ENCODE measurements around the gene ACTBL2. TPM values are rescaled to one million over a fixed set of nuclear protein-coding genes. Genes with fewer than 3 reads are reported as not detected.
A peak's percentile ranks its signal among the peaks of the same experiment; 100 is the strongest.

ACTBL2 gene
- total RNA-seq, 2 donors from 2014 or later: not detected

GRCh38 chr5:57453728-57454127 is 28.9 kb downstream of the ACTBL2 start:
- Mint-ChIP-seq H3K9me3 (no peaks in the 10 kb centered on the region), H3K27me3 (ENCODE audit: low read depth) (no peaks in the 10 kb centered on the region), H3K36me3 (ENCODE audit: insufficient read depth in 2 of 2) (no peaks in the 10 kb centered on the region), H3K27ac (no peak overlapping the region), H3K4me3 (no peak overlapping the region), H3K4me1 (ENCODE audit: low read depth) (peaks cover 7% of the 10 kb centered on the region)
- DNase-seq (no peak), ATAC-seq (replicated peaks in 1 of 2) (no peak)

GRCh38 chr5:57452885-57453284 is 29.7 kb downstream of the ACTBL2 start:
- Mint-ChIP-seq H3K9me3 (no peaks in the 10 kb centered on the region), H3K4me1 (ENCODE audit: low read depth) (peaks cover 7% of the 10 kb centered on the region), H3K27ac (no peak overlapping the region), H3K27me3 (ENCODE audit: low read depth) (no peaks in the 10 kb centered on the region), H3K36me3 (ENCODE audit: insufficient read depth in 2 of 2) (no peaks in the 10 kb centered on the region), H3K4me3 (no peak overlapping the region)
- DNase-seq (no peak), ATAC-seq (replicated peaks in 1 of 2) (no peak)

GRCh38 chr5:57450991-57451876 is 31.4 kb downstream of the ACTBL2 start:
- ATAC-seq (replicated peaks in 1 of 2): no peak
- Mint-ChIP-seq H3K27ac (no peak overlapping the region), H3K4me3 (no peak overlapping the region), H3K9me3 (no peaks in the 10 kb centered on the region), H3K4me1 (ENCODE audit: low read depth) (peaks cover 7% of the 10 kb centered on the region), H3K27me3 (ENCODE audit: low read depth) (no peaks in the 10 kb centered on the region), H3K36me3 (ENCODE audit: insufficient read depth in 2 of 2) (no peaks in the 10 kb centered on the region)
- no peak for DNase-seq

GRCh38 chr5:57448751-57449150 is 33.9 kb downstream of the ACTBL2 start:
- no peak overlapping the region for H3K4me3 Mint-ChIP-seq
- H3K4me1 Mint-ChIP-seq (ENCODE audit: low read depth): peaks cover 7% of the 10 kb centered on the region
- no peak for DNase-seq
- ATAC-seq (replicated peaks in 1 of 2): no peak
- H3K9me3 Mint-ChIP-seq: peaks cover 0 to 2% of the 10 kb centered on the region in 2 donors
- H3K36me3 Mint-ChIP-seq (ENCODE audit: insufficient read depth in 2 of 2): no peaks in the 10 kb centered on the region
- no peak overlapping the region for H3K27ac Mint-ChIP-seq
- H3K27me3 Mint-ChIP-seq (ENCODE audit: low read depth): peaks cover 8% of the 10 kb centered on the region

GRCh38 chr5:57448287-57448686 is 34.3 kb downstream of the ACTBL2 start:
- Mint-ChIP-seq H3K4me1 (ENCODE audit: low read depth) (peaks cover 7% of the 10 kb centered on the region), H3K36me3 (ENCODE audit: insufficient read depth in 2 of 2) (no peaks in the 10 kb centered on the region), H3K9me3 (peaks cover 0 to 2% of the 10 kb centered on the region in 2 donors), H3K4me3 (no peak overlapping the region), H3K27me3 (ENCODE audit: low read depth) (peaks cover 8% of the 10 kb centered on the region), H3K27ac (no peak overlapping the region)
- DNase-seq: no peak
- ATAC-seq (replicated peaks in 1 of 2): no peak

GRCh38 chr5:57447658-57448057 is 35.0 kb downstream of the ACTBL2 start:
- Mint-ChIP-seq H3K27me3 (ENCODE audit: low read depth) (peaks cover 8% of the 10 kb centered on the region), H3K36me3 (ENCODE audit: insufficient read depth in 2 of 2) (no peaks in the 10 kb centered on the region), H3K27ac (no peak overlapping the region), H3K4me3 (no peak overlapping the region), H3K9me3 (peaks cover 0 to 2% of the 10 kb centered on the region in 2 donors), H3K4me1 (ENCODE audit: low read depth) (peaks cover 7% of the 10 kb centered on the region)
- ATAC-seq (replicated peaks in 1 of 2) (no peak), DNase-seq (no peak)

GRCh38 chr5:57446966-57447365 is 35.6 kb downstream of the ACTBL2 start:
- Mint-ChIP-seq H3K4me3 (no peak overlapping the region), H3K9me3 (peaks cover 0 to 2% of the 10 kb centered on the region in 2 donors), H3K36me3 (ENCODE audit: insufficient read depth in 2 of 2) (no peaks in the 10 kb centered on the region), H3K27me3 (ENCODE audit: low read depth) (peaks cover 8% of the 10 kb centered on the region), H3K27ac (no peak overlapping the region), H3K4me1 (ENCODE audit: low read depth) (peaks cover 7% of the 10 kb centered on the region)
- no peak for DNase-seq
- no peak for ATAC-seq (replicated peaks in 1 of 2)

GRCh38 chr5:57445705-57446037 is 36.9 kb downstream of the ACTBL2 start:
- no peak for DNase-seq
- no peaks in the 10 kb centered on the region for H3K36me3 Mint-ChIP-seq (ENCODE audit: insufficient read depth in 2 of 2)
- H3K27ac Mint-ChIP-seq: no peak overlapping the region
- peaks cover 0 to 2% of the 10 kb centered on the region in 2 donors for H3K9me3 Mint-ChIP-seq
- no peak overlapping the region for H3K4me3 Mint-ChIP-seq
- peaks cover 8% of the 10 kb centered on the region for H3K27me3 Mint-ChIP-seq (ENCODE audit: low read depth)
- H3K4me1 Mint-ChIP-seq (ENCODE audit: low read depth): no peaks in the 10 kb centered on the region
- ATAC-seq (replicated peaks in 1 of 2): no peak

GRCh38 chr5:57445006-57445704 is 37.5 kb downstream of the ACTBL2 start:
- H3K4me3 Mint-ChIP-seq: no peak overlapping the region
- H3K27me3 Mint-ChIP-seq (ENCODE audit: low read depth): peaks cover 8% of the 10 kb centered on the region
- no peaks in the 10 kb centered on the region for H3K4me1 Mint-ChIP-seq (ENCODE audit: low read depth)
- no peak for ATAC-seq (replicated peaks in 1 of 2)
- DNase-seq: no peak
- no peak overlapping the region for H3K27ac Mint-ChIP-seq
- peaks cover 0 to 2% of the 10 kb centered on the region in 2 donors for H3K9me3 Mint-ChIP-seq
- H3K36me3 Mint-ChIP-seq (ENCODE audit: insufficient read depth in 2 of 2): no peaks in the 10 kb centered on the region

GRCh38 chr5:57442080-57442839 is 40.4 kb downstream of the ACTBL2 start:
- peaks cover 0 to 2% of the 10 kb centered on the region in 2 donors for H3K9me3 Mint-ChIP-seq
- no peaks in the 10 kb centered on the region for H3K4me1 Mint-ChIP-seq (ENCODE audit: low read depth)
- no peak overlapping the region for H3K27ac Mint-ChIP-seq
- peaks cover 8% of the 10 kb centered on the region for H3K27me3 Mint-ChIP-seq (ENCODE audit: low read depth)
- DNase-seq (peak; percentile 7), ATAC-seq (replicated peaks in 1 of 2) (peak; percentile 74 to 76)
- H3K36me3 Mint-ChIP-seq (ENCODE audit: insufficient read depth in 2 of 2): no peaks in the 10 kb centered on the region
- H3K4me3 Mint-ChIP-seq: no peak overlapping the region

GRCh38 chr5:57441557-57441956 is 41.1 kb downstream of the ACTBL2 start:
- H3K27ac Mint-ChIP-seq: no peak overlapping the region
- DNase-seq (no peak), ATAC-seq (replicated peaks in 1 of 2) (no peak)
- no peaks in the 10 kb centered on the region for H3K36me3 Mint-ChIP-seq (ENCODE audit: insufficient read depth in 2 of 2)
- no peaks in the 10 kb centered on the region for H3K4me1 Mint-ChIP-seq (ENCODE audit: low read depth)
- no peak overlapping the region for H3K4me3 Mint-ChIP-seq
- peaks cover 0 to 2% of the 10 kb centered on the region in 2 donors for H3K9me3 Mint-ChIP-seq
- H3K27me3 Mint-ChIP-seq (ENCODE audit: low read depth): peaks cover 8% of the 10 kb centered on the region

- Mint-ChIP-seq H3K27me3 (ENCODE audit: low read depth) (peaks cover under 1% of the 10 kb centered on the region), H3K9me3 (no peaks in the 10 kb centered on the region), H3K36me3 (ENCODE audit: insufficient read depth in 2 of 2) (no peaks in the 10 kb centered on the region), H3K4me1 (ENCODE audit: low read depth) (no peaks in the 10 kb centered on the region), H3K27ac (no peak overlapping the region), H3K4me3 (no peak overlapping the region)
- ATAC-seq (replicated peaks in 1 of 2) (no peak), DNase-seq (no peak)
Measured at GRCh38 chr5:57439601-57440000, 43.0 kb downstream of the ACTBL2 start.

All from activated T-cell treated with anti-CD3 and anti-CD28 coated beads, Interleukin-2, amount 50 U/mL, for 72 hours (primary cell).